LNCaP clone FGC (cell line): ENCODE measurements around the gene RUNX2.

Source experiments
- DNase-seq: peaks from one replicate; pipeline ENCODE4 v3.0.0-alpha.2; 2011; ENCODE audit warnings: low read depth
- H3K4me3 ChIP-seq: 2 replicates; pipeline ENCODE4 v1.5.1; 2011; ENCODE audit warnings: mild to moderate bottlenecking, low read depth, low read length, control low read depth
- CTCF ChIP-seq: IDR thresholded peaks from 2 replicates; pipeline ENCODE4 v1.5.1; 2012; ENCODE audit warnings: mild to moderate bottlenecking; ENCODE audit not compliant: control insufficient read depth, insufficient read depth; ENCODE audit errors: extremely low read depth

The RUNX2 gene

GRCh38 chr6:45687570-45687969 is 359.4 kb downstream of the RUNX2 start:
- TF ChIP-seq CTCF = no peak
- no peak for DNase-seq
- H3K4me3 ChIP-seq = no peak overlapping the region

DNA sequence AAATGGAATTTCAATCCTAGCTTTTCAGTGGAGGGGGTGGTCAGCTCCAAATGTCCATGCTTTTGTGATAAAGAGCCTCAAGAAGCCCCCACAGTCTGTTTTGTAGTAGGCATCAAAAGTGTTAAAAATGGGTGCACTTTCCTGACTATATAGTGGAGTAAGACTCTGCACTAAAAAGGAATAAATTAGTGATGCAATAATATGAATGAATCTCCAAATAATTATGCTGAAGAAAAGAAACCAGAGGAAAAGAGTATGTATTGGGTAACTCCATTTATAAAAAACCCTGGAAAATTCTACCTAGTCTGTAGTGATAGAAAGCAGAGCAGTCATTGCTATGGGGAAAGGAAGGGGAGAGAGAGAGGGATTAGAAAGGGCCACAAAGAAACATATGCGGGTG is 360.1 kb downstream of the RUNX2 start:
- no peak overlapping the region for H3K4me3 ChIP-seq
- DNase-seq = no peak
- no peak for TF ChIP-seq CTCF

DNA sequence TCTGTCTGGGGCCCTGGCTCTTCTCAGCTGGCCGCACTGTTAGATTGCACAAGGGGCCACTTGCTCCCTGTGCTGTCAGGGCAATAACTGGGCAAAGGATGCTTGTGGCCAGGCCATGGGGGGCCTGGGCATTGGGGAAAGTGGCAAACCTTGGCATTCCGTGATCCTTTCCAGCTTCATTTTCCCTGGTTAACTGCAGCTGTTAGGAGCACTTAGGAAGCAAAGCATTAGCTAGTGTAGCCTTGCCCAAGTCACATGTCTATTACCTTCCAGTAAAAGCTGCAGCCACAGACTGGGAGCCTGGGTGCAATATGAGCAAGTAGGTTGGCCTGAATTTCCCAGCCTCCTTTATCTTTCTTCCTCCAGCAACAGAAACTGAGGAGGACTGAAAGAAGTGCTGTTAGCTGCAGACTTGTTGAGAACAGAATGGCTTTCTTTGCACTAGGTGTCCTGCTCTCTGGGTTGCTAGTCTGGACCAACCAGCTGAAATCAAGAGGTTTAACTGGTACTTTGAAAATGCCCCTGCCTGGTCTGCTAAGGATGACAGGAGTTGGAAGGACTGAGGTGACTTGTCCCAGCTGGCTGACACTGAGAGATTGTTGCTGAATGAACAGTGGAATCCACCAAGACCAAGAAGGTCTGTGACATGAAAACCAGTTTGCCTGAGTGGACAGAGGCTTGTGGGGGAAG is 361.9 kb downstream of the RUNX2 start:
- DNase-seq = no peak
- no peak for TF ChIP-seq CTCF
- no peak overlapping the region for H3K4me3 ChIP-seq

- no peak for TF ChIP-seq CTCF
- H3K4me3 ChIP-seq = no peak overlapping the region
- no peak for DNase-seq
These were observed 362.7 kb downstream of the RUNX2 start for GRCh38 chr6:45690846-45691245.

DNA sequence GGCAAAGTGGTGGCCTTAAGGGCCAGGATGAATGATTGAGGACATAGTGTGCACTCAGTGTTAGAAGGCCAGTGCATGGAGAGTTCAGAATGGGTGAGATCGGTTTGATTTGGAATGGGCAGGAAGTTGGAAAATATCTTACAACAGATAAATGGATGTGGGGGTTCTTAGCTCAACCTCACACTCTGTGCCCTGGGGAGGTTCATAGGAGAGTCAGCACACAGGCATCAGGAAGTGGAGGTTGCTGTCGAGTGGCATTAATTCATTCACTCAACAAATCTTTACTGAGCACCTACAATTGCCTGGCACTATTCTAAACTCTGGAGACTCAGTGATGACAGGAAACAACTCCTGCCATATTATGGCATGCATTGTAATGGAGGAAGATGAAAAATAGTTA is 363.3 kb downstream of the RUNX2 start:
- TF ChIP-seq CTCF = no peak
- H3K4me3 ChIP-seq = no peak overlapping the region
- DNase-seq = no peak

DNA sequence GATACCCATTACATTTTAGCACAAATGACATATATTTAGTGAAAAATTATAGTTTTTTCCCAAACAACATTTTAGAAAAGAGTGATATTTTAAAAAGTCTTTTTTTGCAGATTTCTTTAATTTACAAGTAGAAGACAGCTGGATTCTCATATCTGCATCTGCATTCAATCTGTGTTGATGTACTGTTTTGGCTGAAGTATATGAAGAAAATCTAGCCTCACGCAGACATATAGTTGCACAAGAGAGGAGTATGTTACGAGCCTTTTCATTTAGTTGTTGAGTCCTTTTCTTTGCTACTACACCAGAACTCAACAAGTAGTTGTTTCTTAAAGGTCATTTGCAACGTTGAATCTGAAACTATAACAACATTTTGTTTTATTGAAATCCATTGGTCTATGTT is 363.9 kb downstream of the RUNX2 start:
- no peak for TF ChIP-seq CTCF
- H3K4me3 ChIP-seq = no peak overlapping the region
- DNase-seq = no peak

DNA sequence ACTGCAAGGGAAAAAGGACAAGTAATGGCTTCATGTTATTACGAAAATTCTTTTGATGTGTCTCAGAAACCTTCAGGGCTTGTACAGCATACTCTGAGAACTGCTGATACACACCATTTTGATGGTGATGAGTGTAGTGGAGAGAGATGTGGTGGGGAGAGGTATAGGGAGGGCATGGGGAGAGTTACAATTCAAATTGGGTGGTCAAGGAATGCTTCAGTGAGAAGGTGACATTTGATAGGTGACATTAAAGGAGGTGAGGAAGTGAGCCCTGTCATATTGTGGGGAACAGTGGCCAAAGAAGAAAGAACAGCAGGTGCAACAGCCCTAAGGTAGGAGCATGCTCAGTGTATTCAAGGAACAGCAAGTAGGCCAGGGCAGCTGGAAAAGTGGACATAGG is 368.6 kb downstream of the RUNX2 start:
- H3K4me3 ChIP-seq = no peak overlapping the region
- TF ChIP-seq CTCF = no peak
- DNase-seq = no peak
